HEK293 (cell line): ENCODE data around the gene BTRC.
A peak's percentile ranks its signal among the peaks of the same experiment; 100 is the strongest.

Experiments used
- CTCF ChIA-PET: fragments of 350-600 bp; formaldehyde crosslinking; extraction: SDS; loops from one replicate; lab custom pipeline; 2021; ENCODE audit warnings: antibody characterized with exemption; lab: Yijun Ruan, JAX
- POLR2A ChIA-PET: fragments of 300-600 bp; formaldehyde crosslinking; extraction: SDS; loops from one replicate; lab custom pipeline; 2020; ENCODE audit warnings: antibody characterized with exemption, inconsistent platforms; lab: Yijun Ruan, JAX
- H3K27ac ChIP-seq: fragments of 200-500 bp; sonication (Bioruptor generic); 2 replicates; pipeline ENCODE4 v1.5.1; 2014; ENCODE audit warnings: low read depth, low read length, control low read depth, inconsistent platforms; ENCODE audit errors: extremely low read depth
- H3K36me3 ChIP-seq, 2 experiments: fragments of 200-500 bp in 1 of 2; sonication (Bioruptor generic) in 1 of 2; 1 replicate in 1 of 2; 2 replicates in 1 of 2; pipeline ENCODE4 v1.5.1; 2014 to 2017; ENCODE audit warnings: inconsistent platforms in 2 of 2, low read length in 2 of 2; ENCODE audit not compliant: control insufficient read depth in 2 of 2, insufficient read depth in 1 of 2
- H3K4me1 ChIP-seq: fragments of 200-500 bp; sonication (Bioruptor generic); 2 replicates; pipeline ENCODE4 v1.5.1; 2014; ENCODE audit warnings: mild to moderate bottlenecking, low read length, inconsistent platforms; ENCODE audit not compliant: control insufficient read depth, insufficient read depth
- H3K4me3 ChIP-seq: 2 replicates; pipeline ENCODE4 v1.5.1; 2011; ENCODE audit warnings: low read depth, mild to moderate bottlenecking, control low read depth, low read length, moderate library complexity
- H3K9me3 ChIP-seq: fragments of 200-500 bp; sonication (Bioruptor generic); 2 replicates; pipeline ENCODE4 v1.5.1; 2014; ENCODE audit warnings: low read depth, low read length, inconsistent platforms; ENCODE audit not compliant: control insufficient read depth, insufficient read depth
- KLF16 ChIP-seq: fragments of 450-650 bp; formaldehyde crosslinking; IDR thresholded peaks from 2 replicates; pipeline ENCODE4 v1.5.1; 2017; ENCODE audit warnings: missing biosample characterization, missing genetic modification characterization
- OSR2 ChIP-seq: fragments of 450-650 bp; formaldehyde crosslinking; IDR thresholded peaks from 2 replicates; pipeline ENCODE4 v1.5.1; 2016; ENCODE audit warnings: missing biosample characterization, missing genetic modification characterization
- REPIN1 ChIP-seq: fragments of 450-650 bp; formaldehyde crosslinking; IDR thresholded peaks from 2 replicates; pipeline ENCODE4 v1.5.1; 2017; ENCODE audit warnings: missing biosample characterization, missing genetic modification characterization, low read depth
- YY1 ChIP-seq: fragments of 450-650 bp; formaldehyde crosslinking; IDR thresholded peaks from 2 replicates; pipeline ENCODE4 v1.5.1; 2018; ENCODE audit warnings: missing biosample characterization, missing genetic modification characterization
- ZBTB17 ChIP-seq: fragments of 450-650 bp; formaldehyde crosslinking; IDR thresholded peaks from 2 replicates; pipeline ENCODE4 v1.5.1; 2016; ENCODE audit warnings: missing biosample characterization, missing genetic modification characterization
- ZFP3 ChIP-seq: fragments of 450-650 bp; formaldehyde crosslinking; IDR thresholded peaks from 2 replicates; pipeline ENCODE4 v1.5.1; 2016; ENCODE audit warnings: low read depth, missing biosample characterization, missing genetic modification characterization
- ZFP69B ChIP-seq: fragments of 450-650 bp; formaldehyde crosslinking; IDR thresholded peaks from 2 replicates; pipeline ENCODE4 v1.5.1; 2016; ENCODE audit warnings: missing biosample characterization, missing genetic modification characterization
- ZNF140 ChIP-seq: fragments of 450-650 bp; formaldehyde crosslinking; IDR thresholded peaks from 2 replicates; pipeline ENCODE4 v1.5.1; 2016; ENCODE audit warnings: missing biosample characterization, missing genetic modification characterization
- ZNF221 ChIP-seq: fragments of 450-650 bp; formaldehyde crosslinking; IDR thresholded peaks from 2 replicates; pipeline ENCODE4 v1.5.1; 2017; ENCODE audit warnings: missing biosample characterization, missing genetic modification characterization, borderline replicate concordance
- ZNF248 ChIP-seq: fragments of 450-650 bp; formaldehyde crosslinking; IDR thresholded peaks from 2 replicates; pipeline ENCODE4 v1.5.1; 2017; ENCODE audit warnings: missing biosample characterization, missing genetic modification characterization
- ZNF335 ChIP-seq: fragments of 450-650 bp; formaldehyde crosslinking; conservative IDR thresholded peaks from 2 replicates; pipeline ENCODE4 v1.5.1; 2016; ENCODE audit warnings: missing biosample characterization, missing genetic modification characterization
- ZNF354C ChIP-seq: fragments of 450-650 bp; formaldehyde crosslinking; IDR thresholded peaks from 2 replicates; pipeline ENCODE4 v1.5.1; 2016; ENCODE audit warnings: missing biosample characterization, missing genetic modification characterization, low read depth, borderline replicate concordance
- ZNF501 ChIP-seq: fragments of 450-650 bp; formaldehyde crosslinking; IDR thresholded peaks from 2 replicates; pipeline ENCODE4 v1.5.1; 2016; ENCODE audit warnings: missing biosample characterization, missing genetic modification characterization
- ZNF561 ChIP-seq: fragments of 450-650 bp; IDR thresholded peaks from 2 replicates; pipeline ENCODE4 v1.5.1; 2018; ENCODE audit warnings: missing biosample characterization, missing genetic modification characterization, borderline replicate concordance
- ZNF585B ChIP-seq: fragments of 450-650 bp; formaldehyde crosslinking; IDR thresholded peaks from 2 replicates; pipeline ENCODE4 v1.5.1; 2016; ENCODE audit warnings: missing biosample characterization, missing genetic modification characterization
- ZNF629 ChIP-seq: fragments of 450-650 bp; formaldehyde crosslinking; IDR thresholded peaks from 2 replicates; pipeline ENCODE4 v1.5.1; 2017; ENCODE audit warnings: missing biosample characterization, missing genetic modification characterization
- ZNF660 ChIP-seq: fragments of 450-650 bp; IDR thresholded peaks from 2 replicates; pipeline ENCODE4 v1.5.1; 2018; ENCODE audit warnings: missing biosample characterization, mild to moderate bottlenecking, missing genetic modification characterization
- ZNF843 ChIP-seq: fragments of 450-650 bp; formaldehyde crosslinking; IDR thresholded peaks from 2 replicates; pipeline ENCODE4 v1.5.1; 2016; ENCODE audit warnings: missing biosample characterization, missing genetic modification characterization
- TF ChIP-seq, protein P1 (sequence below): fragments of 450-650 bp; formaldehyde crosslinking; IDR thresholded peaks from 2 replicates; pipeline ENCODE4 v1.5.1; 2016; ENCODE audit warnings: missing biosample characterization, missing genetic modification characterization
- TF ChIP-seq, protein P2 (sequence below): fragments of 450-650 bp; formaldehyde crosslinking; IDR thresholded peaks from 2 replicates; pipeline ENCODE4 v1.5.1; 2016; ENCODE audit warnings: missing biosample characterization, missing genetic modification characterization
- TF ChIP-seq, protein P3 (sequence below): fragments of 450-650 bp; formaldehyde crosslinking; IDR thresholded peaks from 2 replicates; pipeline ENCODE4 v1.5.1; 2016; ENCODE audit warnings: missing biosample characterization, missing genetic modification characterization, borderline replicate concordance
- TF ChIP-seq, protein P4 (sequence below): fragments of 450-650 bp; formaldehyde crosslinking; IDR thresholded peaks from 2 replicates; pipeline ENCODE4 v1.5.1; 2016; ENCODE audit warnings: missing biosample characterization, missing genetic modification characterization
- TF ChIP-seq, protein P5 (sequence below): fragments of 450-650 bp; formaldehyde crosslinking; IDR thresholded peaks from 2 replicates; pipeline ENCODE4 v1.5.1; 2016; ENCODE audit warnings: missing biosample characterization, missing genetic modification characterization, low read depth
- TF ChIP-seq, protein P6 (sequence below): fragments of 450-650 bp; formaldehyde crosslinking; IDR thresholded peaks from 2 replicates; pipeline ENCODE4 v1.5.1; 2016; ENCODE audit warnings: missing biosample characterization, missing genetic modification characterization

The BTRC gene

DNA sequence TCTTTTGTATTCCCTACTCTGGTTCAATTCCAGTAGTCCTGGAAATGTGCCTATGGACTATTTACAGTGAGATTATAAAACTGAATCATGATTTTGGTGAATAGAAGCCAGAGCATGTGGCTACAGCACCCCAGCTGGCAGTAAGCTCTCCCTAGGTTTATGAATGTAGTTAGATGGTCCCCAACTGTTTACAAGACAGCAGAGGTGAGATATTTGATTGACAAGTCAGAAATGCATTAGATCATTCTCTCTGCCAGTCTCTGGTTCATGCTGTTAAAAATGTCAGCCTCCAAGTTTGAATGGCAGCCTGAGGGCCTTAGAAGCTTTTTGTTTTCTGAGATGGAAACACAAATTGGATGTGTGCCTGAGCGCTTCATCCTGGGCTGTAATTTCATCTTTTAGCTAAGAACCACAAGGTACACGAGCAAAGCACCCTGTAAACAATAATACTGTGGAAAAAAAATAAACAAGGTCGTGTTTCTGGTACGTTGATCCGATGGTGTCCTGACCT, 85.0 kb downstream of the BTRC start (continued):
- peak; percentile 58; the same call in 1 of the 2 replicates for TF ChIP-seq ZNF629
- TF ChIP-seq, protein P1, sequence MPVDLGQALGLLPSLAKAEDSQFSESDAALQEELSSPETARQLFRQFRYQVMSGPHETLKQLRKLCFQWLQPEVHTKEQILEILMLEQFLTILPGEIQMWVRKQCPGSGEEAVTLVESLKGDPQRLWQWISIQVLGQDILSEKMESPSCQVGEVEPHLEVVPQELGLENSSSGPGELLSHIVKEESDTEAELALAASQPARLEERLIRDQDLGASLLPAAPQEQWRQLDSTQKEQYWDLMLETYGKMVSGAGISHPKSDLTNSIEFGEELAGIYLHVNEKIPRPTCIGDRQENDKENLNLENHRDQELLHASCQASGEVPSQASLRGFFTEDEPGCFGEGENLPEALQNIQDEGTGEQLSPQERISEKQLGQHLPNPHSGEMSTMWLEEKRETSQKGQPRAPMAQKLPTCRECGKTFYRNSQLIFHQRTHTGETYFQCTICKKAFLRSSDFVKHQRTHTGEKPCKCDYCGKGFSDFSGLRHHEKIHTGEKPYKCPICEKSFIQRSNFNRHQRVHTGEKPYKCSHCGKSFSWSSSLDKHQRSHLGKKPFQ (tag by site-specific recombination): no peak; the same call in 1 of the 2 replicates
- TF ChIP-seq, all 188 proteins: peak for 28

DNA sequence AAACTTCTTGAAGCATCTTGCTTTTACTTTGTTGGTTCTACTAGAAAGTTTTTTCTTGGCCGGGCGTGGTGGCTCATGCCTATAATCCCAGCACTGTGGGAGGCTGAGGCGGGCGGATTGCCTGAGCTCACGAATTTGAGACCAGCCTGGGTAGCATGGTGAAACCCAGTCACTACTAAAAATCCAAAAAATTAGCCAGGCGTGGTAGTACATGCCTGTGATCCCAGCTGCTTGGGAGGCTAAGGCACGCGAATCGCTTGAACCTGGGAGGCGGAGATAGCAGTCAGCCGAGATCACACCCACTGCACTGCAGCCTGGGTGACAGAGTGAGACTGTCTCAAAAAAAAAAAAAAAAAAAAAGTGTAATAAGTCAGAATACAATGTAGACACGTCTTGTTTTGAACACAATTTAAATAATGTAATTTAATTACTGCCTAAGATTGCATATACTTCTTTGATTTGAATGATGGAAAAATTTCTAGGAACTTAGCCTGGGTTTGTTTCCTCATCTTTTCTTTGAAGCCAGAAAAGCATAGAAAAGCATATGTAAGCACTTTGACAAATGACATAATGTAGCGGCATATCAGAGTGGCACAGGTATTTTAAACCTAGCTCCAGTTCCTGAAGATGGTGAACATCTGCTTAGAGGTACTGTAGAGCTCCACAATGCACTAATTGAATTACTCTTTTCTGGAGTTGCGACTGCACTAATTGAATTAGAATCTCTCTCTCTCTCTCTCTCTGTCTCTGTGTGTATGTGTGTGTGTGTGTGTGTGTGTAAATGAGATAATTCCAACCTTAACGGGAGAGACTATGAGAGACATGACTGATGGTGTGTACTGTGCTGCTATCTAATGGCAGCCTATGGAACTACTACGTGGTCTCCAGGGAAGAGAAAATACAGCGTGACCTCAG, 87.8 kb downstream of the BTRC start:
- Histone ChIP-seq H3K27ac (no peak overlapping the region), H3K4me1 (peaks cover 26% of the 10 kb centered on the region), H3K36me3 (no peaks in the 10 kb centered on the region), H3K4me3 (no peak overlapping the region), H3K9me3 (no peaks in the 10 kb centered on the region)
- POLR2A ChIA-PET: no interaction called here
- CTCF ChIA-PET: interaction anchor here (0.6 to 9.8 kb wide), 37 partner anchors 9 to 1386 kb away, joined by 3 to 102 read pairs (median 4); no protein-coding TSS in a partner anchor
- TF ChIP-seq ZNF585B (tag by site-specific recombination) (no peak), ZBTB17 (tag by site-specific recombination) (peak; percentile 98), REPIN1 (tag by site-specific recombination) (peak; percentile 87; the same call in 1 of the 2 replicates), ZFP3 (no peak), ZNF843 (tag by site-specific recombination) (peak; percentile 85), OSR2 (tag by site-specific recombination) (peak; percentile 71), ZNF335 (tag by site-specific recombination) (peak; percentile 84), ZNF501 (tag by site-specific recombination) (peak; percentile 98), YY1 (tag by site-specific recombination) (no peak), ZNF660 (tag by site-specific recombination) (peak; percentile 64; the same call in 1 of the 2 replicates), ZFP69B (peak; percentile 97), ZNF221 (tag by site-specific recombination) (no peak), KLF16 (tag by site-specific recombination) (peak; percentile 95), ZNF561 (tag by site-specific recombination) (0 out of 2 replicates have a peak, but pooled peaks have one; percentile 47), ZNF140 (tag by site-specific recombination) (no peak), ZNF248 (tag by site-specific recombination) (no peak), ZNF354C (no peak)
- TF ChIP-seq, protein P2, sequence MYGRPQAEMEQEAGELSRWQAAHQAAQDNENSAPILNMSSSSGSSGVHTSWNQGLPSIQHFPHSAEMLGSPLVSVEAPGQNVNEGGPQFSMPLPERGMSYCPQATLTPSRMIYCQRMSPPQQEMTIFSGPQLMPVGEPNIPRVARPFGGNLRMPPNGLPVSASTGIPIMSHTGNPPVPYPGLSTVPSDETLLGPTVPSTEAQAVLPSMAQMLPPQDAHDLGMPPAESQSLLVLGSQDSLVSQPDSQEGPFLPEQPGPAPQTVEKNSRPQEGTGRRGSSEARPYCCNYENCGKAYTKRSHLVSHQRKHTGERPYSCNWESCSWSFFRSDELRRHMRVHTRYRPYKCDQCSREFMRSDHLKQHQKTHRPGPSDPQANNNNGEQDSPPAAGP (tag by site-specific recombination): peak; percentile 90
- TF ChIP-seq, protein P3, sequence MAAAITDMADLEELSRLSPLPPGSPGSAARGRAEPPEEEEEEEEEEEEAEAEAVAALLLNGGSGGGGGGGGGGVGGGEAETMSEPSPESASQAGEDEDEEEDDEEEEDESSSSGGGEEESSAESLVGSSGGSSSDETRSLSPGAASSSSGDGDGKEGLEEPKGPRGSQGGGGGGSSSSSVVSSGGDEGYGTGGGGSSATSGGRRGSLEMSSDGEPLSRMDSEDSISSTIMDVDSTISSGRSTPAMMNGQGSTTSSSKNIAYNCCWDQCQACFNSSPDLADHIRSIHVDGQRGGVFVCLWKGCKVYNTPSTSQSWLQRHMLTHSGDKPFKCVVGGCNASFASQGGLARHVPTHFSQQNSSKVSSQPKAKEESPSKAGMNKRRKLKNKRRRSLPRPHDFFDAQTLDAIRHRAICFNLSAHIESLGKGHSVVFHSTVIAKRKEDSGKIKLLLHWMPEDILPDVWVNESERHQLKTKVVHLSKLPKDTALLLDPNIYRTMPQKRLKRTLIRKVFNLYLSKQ (tag by site-specific recombination): no peak
- TF ChIP-seq, protein P4, sequence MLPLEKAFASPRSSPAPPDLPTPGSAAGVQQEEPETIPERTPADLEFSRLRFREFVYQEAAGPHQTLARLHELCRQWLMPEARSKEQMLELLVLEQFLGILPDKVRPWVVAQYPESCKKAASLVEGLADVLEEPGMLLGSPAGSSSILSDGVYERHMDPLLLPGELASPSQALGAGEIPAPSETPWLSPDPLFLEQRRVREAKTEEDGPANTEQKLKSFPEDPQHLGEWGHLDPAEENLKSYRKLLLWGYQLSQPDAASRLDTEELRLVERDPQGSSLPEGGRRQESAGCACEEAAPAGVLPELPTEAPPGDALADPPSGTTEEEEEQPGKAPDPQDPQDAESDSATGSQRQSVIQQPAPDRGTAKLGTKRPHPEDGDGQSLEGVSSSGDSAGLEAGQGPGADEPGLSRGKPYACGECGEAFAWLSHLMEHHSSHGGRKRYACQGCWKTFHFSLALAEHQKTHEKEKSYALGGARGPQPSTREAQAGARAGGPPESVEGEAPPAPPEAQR (tag by site-specific recombination): peak; percentile 98
- TF ChIP-seq, protein P5, sequence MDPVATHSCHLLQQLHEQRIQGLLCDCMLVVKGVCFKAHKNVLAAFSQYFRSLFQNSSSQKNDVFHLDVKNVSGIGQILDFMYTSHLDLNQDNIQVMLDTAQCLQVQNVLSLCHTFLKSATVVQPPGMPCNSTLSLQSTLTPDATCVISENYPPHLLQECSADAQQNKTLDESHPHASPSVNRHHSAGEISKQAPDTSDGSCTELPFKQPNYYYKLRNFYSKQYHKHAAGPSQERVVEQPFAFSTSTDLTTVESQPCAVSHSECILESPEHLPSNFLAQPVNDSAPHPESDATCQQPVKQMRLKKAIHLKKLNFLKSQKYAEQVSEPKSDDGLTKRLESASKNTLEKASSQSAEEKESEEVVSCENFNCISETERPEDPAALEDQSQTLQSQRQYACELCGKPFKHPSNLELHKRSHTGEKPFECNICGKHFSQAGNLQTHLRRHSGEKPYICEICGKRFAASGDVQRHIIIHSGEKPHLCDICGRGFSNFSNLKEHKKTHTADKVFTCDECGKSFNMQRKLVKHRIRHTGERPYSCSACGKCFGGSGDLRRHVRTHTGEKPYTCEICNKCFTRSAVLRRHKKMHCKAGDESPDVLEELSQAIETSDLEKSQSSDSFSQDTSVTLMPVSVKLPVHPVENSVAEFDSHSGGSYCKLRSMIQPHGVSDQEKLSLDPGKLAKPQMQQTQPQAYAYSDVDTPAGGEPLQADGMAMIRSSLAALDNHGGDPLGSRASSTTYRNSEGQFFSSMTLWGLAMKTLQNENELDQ (tag by site-specific recombination): no peak
- TF ChIP-seq, protein P6, sequence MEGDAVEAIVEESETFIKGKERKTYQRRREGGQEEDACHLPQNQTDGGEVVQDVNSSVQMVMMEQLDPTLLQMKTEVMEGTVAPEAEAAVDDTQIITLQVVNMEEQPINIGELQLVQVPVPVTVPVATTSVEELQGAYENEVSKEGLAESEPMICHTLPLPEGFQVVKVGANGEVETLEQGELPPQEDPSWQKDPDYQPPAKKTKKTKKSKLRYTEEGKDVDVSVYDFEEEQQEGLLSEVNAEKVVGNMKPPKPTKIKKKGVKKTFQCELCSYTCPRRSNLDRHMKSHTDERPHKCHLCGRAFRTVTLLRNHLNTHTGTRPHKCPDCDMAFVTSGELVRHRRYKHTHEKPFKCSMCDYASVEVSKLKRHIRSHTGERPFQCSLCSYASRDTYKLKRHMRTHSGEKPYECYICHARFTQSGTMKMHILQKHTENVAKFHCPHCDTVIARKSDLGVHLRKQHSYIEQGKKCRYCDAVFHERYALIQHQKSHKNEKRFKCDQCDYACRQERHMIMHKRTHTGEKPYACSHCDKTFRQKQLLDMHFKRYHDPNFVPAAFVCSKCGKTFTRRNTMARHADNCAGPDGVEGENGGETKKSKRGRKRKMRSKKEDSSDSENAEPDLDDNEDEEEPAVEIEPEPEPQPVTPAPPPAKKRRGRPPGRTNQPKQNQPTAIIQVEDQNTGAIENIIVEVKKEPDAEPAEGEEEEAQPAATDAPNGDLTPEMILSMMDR (tag by site-specific recombination): peak; percentile 94
